Trophoblast cell (in vitro differentiated cells and primary cell): ENCODE results near the gene OPN3.

Experiments used
- DNase-seq, 2 donors: peaks; one replicate each; pipeline ENCODE4 v3.0.0-alpha.2; 2016
- H2AFZ ChIP-seq: 2 replicates; pipeline ENCODE4 v1.6.1; 2013; ENCODE audit warnings: low read length, moderate library complexity, mild to moderate bottlenecking; ENCODE audit not compliant: insufficient read depth, poor library complexity
- H2AK5ac ChIP-seq: 2 replicates; pipeline ENCODE4 v1.6.1; 2013; ENCODE audit warnings: mild to moderate bottlenecking, low read length
- H2BK120ac ChIP-seq: 2 replicates; pipeline ENCODE4 v1.6.1; 2013; ENCODE audit warnings: low read length, mild to moderate bottlenecking, moderate library complexity; ENCODE audit not compliant: insufficient read depth, poor library complexity
- H2BK12ac ChIP-seq: 2 replicates; pipeline ENCODE4 v1.6.1; 2013; ENCODE audit warnings: mild to moderate bottlenecking, low read length, moderate library complexity
- H2BK5ac ChIP-seq: 2 replicates; pipeline ENCODE4 v1.6.1; 2013; ENCODE audit warnings: low read length, low read depth, moderate library complexity, mild to moderate bottlenecking; ENCODE audit not compliant: poor library complexity
- H3K14ac ChIP-seq: 2 replicates; pipeline ENCODE4 v1.6.1; 2013; ENCODE audit warnings: mild to moderate bottlenecking, low read length
- H3K18ac ChIP-seq: 2 replicates; pipeline ENCODE4 v1.6.1; 2013; ENCODE audit warnings: mild to moderate bottlenecking, low read length
- H3K23ac ChIP-seq: 2 replicates; pipeline ENCODE4 v1.6.1; 2013; ENCODE audit warnings: low read length
- H3K27ac ChIP-seq: 2 replicates; pipeline ENCODE4 v1.5.1; 2013; ENCODE audit warnings: low read depth, mild to moderate bottlenecking, inconsistent platforms, low read length, moderate library complexity
- H3K27me3 ChIP-seq: 2 replicates; pipeline ENCODE4 v1.6.1; 2013; ENCODE audit warnings: inconsistent platforms, mild to moderate bottlenecking, low read length, moderate library complexity; ENCODE audit not compliant: insufficient read depth
- H3K36me3 ChIP-seq, 2 experiments: 1 replicate in 1 of 2; 2 replicates in 1 of 2; pipeline ENCODE4 v1.6.1; 2013; ENCODE audit warnings: low read length in 2 of 2, mild to moderate bottlenecking in 2 of 2, moderate library complexity in 1 of 2; ENCODE audit not compliant: insufficient read depth in 2 of 2, control insufficient read depth in 1 of 2
- H3K4ac ChIP-seq: 2 replicates; pipeline ENCODE4 v1.6.1; 2013; ENCODE audit warnings: low read depth, mild to moderate bottlenecking, low read length, moderate library complexity
- H3K4me1 ChIP-seq, 2 experiments: 1 replicate in 1 of 2; 2 replicates in 1 of 2; pipeline ENCODE4 v1.6.1; 2013; ENCODE audit warnings: low read length in 2 of 2, mild to moderate bottlenecking in 2 of 2, moderate library complexity in 1 of 2; ENCODE audit not compliant: insufficient read depth in 2 of 2, control insufficient read depth in 1 of 2
- H3K4me2 ChIP-seq: 2 replicates; pipeline ENCODE4 v1.6.1; 2013; ENCODE audit warnings: inconsistent platforms, mild to moderate bottlenecking, low read length, moderate library complexity
- H3K4me3 ChIP-seq: 2 replicates; pipeline ENCODE4 v1.5.1; 2013; ENCODE audit warnings: mild to moderate bottlenecking, low read depth, low read length, inconsistent platforms
- H3K79me1 ChIP-seq: one replicate; pipeline ENCODE4 v1.6.1; 2013; ENCODE audit warnings: low read length
- H3K79me2 ChIP-seq: 2 replicates; pipeline ENCODE4 v1.6.1; 2013; ENCODE audit warnings: low read length, mild to moderate bottlenecking; ENCODE audit not compliant: control insufficient read depth, insufficient read depth, poor library complexity
- H3K9ac ChIP-seq: 2 replicates; pipeline ENCODE4 v1.6.1; 2013; ENCODE audit warnings: mild to moderate bottlenecking, low read length
- H3K9me3 ChIP-seq: 2 replicates; pipeline ENCODE4 v1.6.1; 2013; ENCODE audit warnings: low read depth, mild to moderate bottlenecking, control low read depth, inconsistent platforms, low read length; ENCODE audit not compliant: insufficient read depth
- H4K12ac ChIP-seq: 2 replicates; pipeline ENCODE4 v1.6.1; 2013; ENCODE audit warnings: low read depth, mild to moderate bottlenecking, low read length, moderate library complexity
- H4K8ac ChIP-seq: 2 replicates; pipeline ENCODE4 v1.6.1; 2013; ENCODE audit warnings: low read depth, mild to moderate bottlenecking, low read length, moderate library complexity
- H4K91ac ChIP-seq: one replicate; pipeline ENCODE4 v1.6.1; 2013; ENCODE audit warnings: low read depth, mild to moderate bottlenecking, low read length, moderate library complexity
- WGBS: extraction: QIAGEN DNeasy Blood & Tissue Kit; methylation state at CpG from one replicate; pipeline ENCODE4 v1.1.7; 2013; ENCODE audit warnings: missing lambda C conversion rate; ENCODE audit not compliant: insufficient read length, insufficient coverage; ENCODE audit errors: extremely low coverage; 5-methylcytosine and 5-hydroxymethylcytosine counted together

Gene OPN3

DNA sequence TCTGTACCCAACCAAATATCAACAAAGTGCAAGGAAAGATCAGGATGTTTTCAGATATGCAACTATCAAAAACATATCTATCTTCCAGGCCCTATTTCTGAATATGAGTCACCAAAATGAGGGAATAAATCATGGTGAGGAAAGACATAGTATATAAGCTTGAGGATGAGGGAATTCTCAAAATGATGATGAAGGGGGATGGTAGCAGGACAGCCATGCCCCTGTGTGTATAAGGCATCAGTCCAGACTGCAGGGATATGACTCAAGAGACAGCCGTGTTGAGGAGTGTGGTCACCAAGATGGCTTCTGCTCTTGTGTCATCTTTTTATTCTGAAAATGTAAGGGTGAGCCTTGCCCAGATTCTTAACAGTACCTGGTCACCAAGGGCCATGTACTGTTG is 7.5 kb upstream of the OPN3 start:
- no peak overlapping the region for H3K9ac ChIP-seq
- no peak overlapping the region for H3K4ac ChIP-seq
- no peaks in the 10 kb centered on the region for H3K79me2 ChIP-seq
- no peak overlapping the region for H3K4me2 ChIP-seq
- H3K27me3 ChIP-seq, result no peaks in the 10 kb centered on the region
- no peak overlapping the region for H2AK5ac ChIP-seq
- H3K4me1 ChIP-seq, result peaks cover 7% of the 10 kb centered on the region in 2 experiments
- no peak overlapping the region for H2BK12ac ChIP-seq
- no peak overlapping the region for H4K91ac ChIP-seq
- H2AFZ ChIP-seq, result no peak overlapping the region
- H4K8ac ChIP-seq, result no peak overlapping the region
- WGBS, result no CpG with 5 or more reads among the region's 1 CpG
- H3K79me1 ChIP-seq, result no peaks in the 10 kb centered on the region
- H4K12ac ChIP-seq, result no peak overlapping the region
- H2BK120ac ChIP-seq, result no peak overlapping the region
- H3K18ac ChIP-seq, result no peak overlapping the region
- no peak overlapping the region for H3K23ac ChIP-seq
- H3K9me3 ChIP-seq, result no peaks in the 10 kb centered on the region
- H3K14ac ChIP-seq, result no peak overlapping the region
- no peak overlapping the region for H2BK5ac ChIP-seq
- DNase-seq, result no peak
- no peak overlapping the region for H3K27ac ChIP-seq
- H3K36me3 ChIP-seq, result no peaks in the 10 kb centered on the region
- H3K4me3 ChIP-seq, result no peak overlapping the region

- Histone ChIP-seq H3K18ac (no peak overlapping the region), H3K79me1 (no peaks in the 10 kb centered on the region), H3K27me3 (no peaks in the 10 kb centered on the region), H4K91ac (no peak overlapping the region), H3K4me2 (no peak overlapping the region), H3K79me2 (no peaks in the 10 kb centered on the region), H4K8ac (no peak overlapping the region), H2AK5ac (no peak overlapping the region), H3K9me3 (peaks cover 2% of the 10 kb centered on the region), H3K36me3 (no peaks in the 10 kb centered on the region), H2BK120ac (no peak overlapping the region), H3K4me3 (no peak overlapping the region), H3K9ac (no peak overlapping the region), H2AFZ (no peak overlapping the region), H3K23ac (no peak overlapping the region), H3K4ac (no peak overlapping the region), H3K27ac (no peak overlapping the region), H2BK5ac (peak overlapping the region; percentile 24), H4K12ac (no peak overlapping the region), H3K4me1 (peaks cover 7% of the 10 kb centered on the region in 2 experiments), H2BK12ac (peak overlapping the region; percentile 42), H3K14ac (no peak overlapping the region)
- WGBS, result no CpG with 5 or more reads among the region's 7 CpGs
- peak in 1 of 2 donors; percentile 38 for DNase-seq
Measured at GRCh38 chr1:241646201-241646600, 6.0 kb upstream of the OPN3 start.

DNA sequence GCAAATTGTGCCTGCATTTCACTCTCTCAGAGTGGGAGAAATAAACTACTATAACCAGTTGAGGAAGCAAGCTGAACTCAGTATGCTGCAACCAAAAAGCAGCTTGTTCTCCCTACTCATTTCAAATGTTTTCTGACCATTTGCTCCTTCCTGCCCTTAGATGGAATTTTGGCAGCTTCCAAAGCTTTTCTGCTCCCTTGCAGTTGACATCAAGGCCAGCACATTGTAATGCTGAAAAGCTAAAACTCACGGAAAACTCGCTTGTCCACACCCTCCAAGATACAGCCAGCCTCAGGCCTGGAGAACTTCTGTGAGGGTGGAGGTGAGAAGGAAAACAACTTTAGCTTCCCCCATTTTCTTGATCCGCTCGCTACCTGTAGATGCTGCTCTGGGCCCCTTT is 5.0 kb upstream of the OPN3 start:
- H3K27ac ChIP-seq, result no peak overlapping the region
- H3K4ac ChIP-seq, result no peak overlapping the region
- peaks cover 3% of the 10 kb centered on the region for H3K9me3 ChIP-seq
- H3K9ac ChIP-seq, result no peak overlapping the region
- H3K4me3 ChIP-seq, result no peak overlapping the region
- H3K79me1 ChIP-seq, result peaks cover 3% of the 10 kb centered on the region
- no peaks in the 10 kb centered on the region for H3K79me2 ChIP-seq
- H3K4me1 ChIP-seq, result peaks cover 7 to 12% of the 10 kb centered on the region in 2 experiments
- no peak overlapping the region for H4K91ac ChIP-seq
- no peaks in the 10 kb centered on the region for H3K27me3 ChIP-seq
- H4K12ac ChIP-seq, result no peak overlapping the region
- no peak overlapping the region for H3K23ac ChIP-seq
- H3K4me2 ChIP-seq, result no peak overlapping the region
- no peak for DNase-seq
- H3K14ac ChIP-seq, result no peak overlapping the region
- no peak overlapping the region for H2BK12ac ChIP-seq
- no CpG with 5 or more reads among the region's 4 CpGs for WGBS
- H2AK5ac ChIP-seq, result no peak overlapping the region
- no peak overlapping the region for H2BK5ac ChIP-seq
- H2BK120ac ChIP-seq, result no peak overlapping the region
- no peak overlapping the region for H2AFZ ChIP-seq
- no peaks in the 10 kb centered on the region for H3K36me3 ChIP-seq
- no peak overlapping the region for H4K8ac ChIP-seq
- no peak overlapping the region for H3K18ac ChIP-seq

DNA sequence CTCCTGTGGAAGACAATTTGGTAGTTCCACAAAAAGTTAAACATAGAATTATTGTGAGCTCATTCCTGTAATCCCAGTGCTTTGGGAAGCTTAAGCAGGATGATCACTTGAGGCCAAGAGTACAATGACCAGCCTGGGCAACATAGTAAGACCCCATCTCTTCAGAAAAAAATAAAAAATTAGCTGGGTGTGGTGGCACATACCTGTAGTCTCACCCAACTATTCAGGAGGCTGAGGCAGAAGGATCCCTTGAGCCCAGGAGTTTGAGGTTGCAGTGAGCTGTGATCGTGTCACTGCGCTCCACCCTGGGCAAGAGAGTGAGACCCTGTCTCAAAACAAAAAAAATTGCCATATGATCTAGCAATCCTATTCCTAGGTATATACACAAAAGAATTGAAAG is 4.1 kb upstream of the OPN3 start:
- Histone ChIP-seq H2BK120ac (no peak overlapping the region), H3K79me1 (peaks cover 10% of the 10 kb centered on the region), H3K14ac (no peak overlapping the region), H4K12ac (no peak overlapping the region), H3K4ac (no peak overlapping the region), H2BK5ac (no peak overlapping the region), H4K8ac (no peak overlapping the region), H3K18ac (no peak overlapping the region), H3K36me3 (no peaks in the 10 kb centered on the region), H2BK12ac (no peak overlapping the region), H2AFZ (no peak overlapping the region), H3K4me1 (peaks cover 7 to 12% of the 10 kb centered on the region in 2 experiments), H3K9ac (no peak overlapping the region), H3K4me3 (no peak overlapping the region), H3K79me2 (peaks cover 6% of the 10 kb centered on the region), H3K27me3 (no peaks in the 10 kb centered on the region), H4K91ac (no peak overlapping the region), H3K23ac (no peak overlapping the region), H3K27ac (no peak overlapping the region), H3K4me2 (no peak overlapping the region), H3K9me3 (peaks cover 3% of the 10 kb centered on the region), H2AK5ac (no peak overlapping the region)
- DNase-seq, result no peak
- WGBS, result no CpG with 5 or more reads among the region's 2 CpGs
